LNCaP clone FGC (cell line): Measurements from ENCODE around the gene NSUN5.

Experiments
- DNase-seq: peaks from one replicate; pipeline ENCODE4 v3.0.0-alpha.2; 2011; ENCODE audit warnings: low read depth
- H3K4me3 ChIP-seq: 2 replicates; pipeline ENCODE4 v1.5.1; 2011; ENCODE audit warnings: mild to moderate bottlenecking, low read depth, low read length, control low read depth
- TF ChIP-seq, protein P1 (sequence below): IDR thresholded peaks from 2 replicates; pipeline ENCODE4 v1.5.1; 2012; ENCODE audit warnings: mild to moderate bottlenecking; ENCODE audit not compliant: control insufficient read depth, insufficient read depth; ENCODE audit errors: extremely low read depth

The NSUN5 gene

DNA sequence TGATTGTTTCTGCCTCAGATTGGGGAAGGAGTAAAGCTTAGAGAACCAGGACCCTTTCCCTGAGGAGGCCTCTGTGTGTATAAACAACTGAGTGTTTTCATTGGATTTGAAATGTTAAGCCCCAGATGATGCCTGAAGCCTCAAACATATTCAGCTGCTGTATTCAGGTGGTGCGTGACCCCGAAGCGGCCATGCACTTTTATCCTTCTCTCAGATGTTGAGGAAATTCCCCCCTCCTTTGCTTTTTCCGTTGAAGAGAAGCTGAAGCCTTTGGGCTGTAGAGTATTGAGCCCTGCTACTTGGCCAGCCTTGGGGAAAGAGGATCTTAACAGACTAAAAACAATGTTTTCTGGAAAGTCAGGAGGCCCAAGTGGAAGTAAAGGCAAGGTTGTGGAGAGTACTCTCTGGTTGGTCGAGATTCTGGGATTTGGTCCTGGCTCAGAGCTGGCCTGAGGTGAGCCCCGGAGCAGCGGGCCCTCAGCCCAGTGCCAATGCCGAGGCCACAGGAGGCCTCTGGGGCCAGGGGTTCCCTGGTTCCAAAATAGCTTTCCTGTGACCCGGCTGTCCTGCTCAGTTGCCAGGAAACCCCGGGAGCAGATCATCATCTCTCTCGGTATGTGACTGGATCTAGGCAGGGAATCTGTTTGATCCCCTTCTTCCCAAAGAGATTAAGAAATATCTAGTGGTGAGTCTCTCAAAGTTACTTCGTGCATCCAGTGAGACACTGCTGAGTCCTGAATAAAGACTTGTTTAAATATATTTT, 41.9 kb upstream of the NSUN5 start:
- DNase-seq: no peak
- no peak overlapping the region for H3K4me3 ChIP-seq
- TF ChIP-seq, protein P1, sequence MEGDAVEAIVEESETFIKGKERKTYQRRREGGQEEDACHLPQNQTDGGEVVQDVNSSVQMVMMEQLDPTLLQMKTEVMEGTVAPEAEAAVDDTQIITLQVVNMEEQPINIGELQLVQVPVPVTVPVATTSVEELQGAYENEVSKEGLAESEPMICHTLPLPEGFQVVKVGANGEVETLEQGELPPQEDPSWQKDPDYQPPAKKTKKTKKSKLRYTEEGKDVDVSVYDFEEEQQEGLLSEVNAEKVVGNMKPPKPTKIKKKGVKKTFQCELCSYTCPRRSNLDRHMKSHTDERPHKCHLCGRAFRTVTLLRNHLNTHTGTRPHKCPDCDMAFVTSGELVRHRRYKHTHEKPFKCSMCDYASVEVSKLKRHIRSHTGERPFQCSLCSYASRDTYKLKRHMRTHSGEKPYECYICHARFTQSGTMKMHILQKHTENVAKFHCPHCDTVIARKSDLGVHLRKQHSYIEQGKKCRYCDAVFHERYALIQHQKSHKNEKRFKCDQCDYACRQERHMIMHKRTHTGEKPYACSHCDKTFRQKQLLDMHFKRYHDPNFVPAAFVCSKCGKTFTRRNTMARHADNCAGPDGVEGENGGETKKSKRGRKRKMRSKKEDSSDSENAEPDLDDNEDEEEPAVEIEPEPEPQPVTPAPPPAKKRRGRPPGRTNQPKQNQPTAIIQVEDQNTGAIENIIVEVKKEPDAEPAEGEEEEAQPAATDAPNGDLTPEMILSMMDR: no peak

DNA sequence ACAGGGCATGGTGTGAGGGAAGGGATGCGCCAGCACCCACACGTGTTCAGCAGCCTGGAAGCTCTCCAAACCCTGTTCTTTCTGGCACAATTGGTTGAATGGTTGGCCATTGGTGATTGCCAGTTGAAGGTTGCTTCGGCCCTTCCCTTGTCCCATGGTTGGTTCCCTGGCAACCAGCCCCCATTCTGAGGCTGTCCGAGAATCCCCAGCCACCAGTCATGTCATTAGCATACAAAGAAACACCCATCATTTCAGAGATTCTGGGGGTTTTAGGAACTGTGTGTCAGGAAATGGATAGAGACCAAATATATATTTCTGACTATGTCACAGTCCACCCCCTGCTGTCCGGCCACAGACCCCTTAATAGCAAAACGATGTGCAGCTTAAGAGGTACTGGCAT, 41.1 kb upstream of the NSUN5 start:
- TF ChIP-seq, protein P1: no peak
- no peak for DNase-seq
- no peak overlapping the region for H3K4me3 ChIP-seq

DNA sequence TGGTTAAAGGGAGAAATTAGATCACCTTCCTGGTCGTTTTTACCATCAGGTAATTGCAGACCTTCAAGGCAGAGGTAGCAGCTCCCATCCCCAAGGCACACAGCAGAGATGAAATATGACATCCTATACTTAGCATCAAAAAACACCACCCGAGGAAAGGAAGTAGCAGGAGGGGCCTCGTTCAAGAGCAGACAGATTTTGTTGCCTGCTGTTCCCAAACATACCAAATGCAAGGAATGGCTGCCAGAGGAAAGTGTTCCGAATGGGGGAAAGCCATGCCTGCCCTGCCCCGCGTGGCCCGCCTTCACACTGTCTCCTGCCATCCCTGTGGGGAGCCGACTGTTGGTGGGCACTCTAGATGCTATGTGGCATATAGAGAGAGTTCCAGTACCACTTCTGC, 37.3 kb upstream of the NSUN5 start:
- DNase-seq: no peak
- TF ChIP-seq, protein P1: no peak
- H3K4me3 ChIP-seq: no peak overlapping the region

DNA sequence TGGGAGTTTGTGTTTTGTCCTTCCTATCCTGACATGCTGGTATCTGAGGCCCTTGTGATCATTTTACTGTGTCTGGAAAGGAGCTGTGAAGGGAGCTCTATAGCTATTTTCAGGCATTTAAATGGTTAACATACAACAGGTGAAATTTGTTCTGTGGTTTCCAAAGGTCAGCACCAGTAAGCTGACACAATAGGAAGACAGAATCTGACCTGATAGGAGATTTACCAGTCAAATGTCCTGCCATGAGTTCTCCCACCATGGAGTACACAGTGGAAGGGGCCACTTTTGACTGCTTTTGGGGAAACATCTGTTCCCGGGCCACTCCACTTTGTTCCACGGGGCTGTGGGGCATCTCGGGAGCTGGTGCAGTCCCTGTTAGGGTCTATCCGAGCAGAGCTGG, 36.9 kb upstream of the NSUN5 start:
- TF ChIP-seq, protein P1: no peak
- H3K4me3 ChIP-seq: no peak overlapping the region
- no peak for DNase-seq

DNA sequence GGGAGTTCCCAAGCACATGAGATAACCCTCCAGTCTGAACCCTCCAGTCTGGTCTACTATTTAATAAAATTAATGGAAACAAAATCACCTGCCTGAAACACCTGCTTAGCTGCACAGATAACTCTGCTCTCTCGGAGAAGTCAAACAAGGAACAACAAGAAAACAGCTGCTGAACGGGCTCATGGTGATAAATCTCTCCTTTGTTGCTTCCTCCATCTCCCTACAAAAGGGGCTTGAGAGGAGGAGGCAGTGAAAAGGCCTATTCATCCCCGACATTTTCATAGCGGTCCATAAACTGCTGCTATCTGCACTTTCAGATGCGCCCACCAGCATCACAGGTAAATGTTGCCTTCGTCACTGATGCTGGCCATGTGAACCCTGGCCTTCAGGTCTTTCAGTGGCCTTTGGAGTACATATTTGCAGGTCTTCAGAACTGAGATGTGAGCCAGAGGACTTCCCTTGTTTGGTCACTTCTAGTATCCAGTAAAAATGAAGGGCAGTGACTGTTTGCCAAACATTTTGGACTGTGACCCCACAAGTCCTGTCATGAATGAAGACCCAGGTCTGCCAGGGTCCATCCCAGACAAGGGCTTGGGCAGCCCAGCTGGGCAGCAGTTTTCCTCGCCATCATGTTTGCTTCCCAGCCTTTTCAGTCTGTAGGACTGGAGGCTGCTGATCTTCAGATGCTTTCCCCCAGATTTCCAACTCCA, 35.2 kb upstream of the NSUN5 start:
- no peak for DNase-seq
- TF ChIP-seq, protein P1: no peak
- H3K4me3 ChIP-seq: no peak overlapping the region

DNA sequence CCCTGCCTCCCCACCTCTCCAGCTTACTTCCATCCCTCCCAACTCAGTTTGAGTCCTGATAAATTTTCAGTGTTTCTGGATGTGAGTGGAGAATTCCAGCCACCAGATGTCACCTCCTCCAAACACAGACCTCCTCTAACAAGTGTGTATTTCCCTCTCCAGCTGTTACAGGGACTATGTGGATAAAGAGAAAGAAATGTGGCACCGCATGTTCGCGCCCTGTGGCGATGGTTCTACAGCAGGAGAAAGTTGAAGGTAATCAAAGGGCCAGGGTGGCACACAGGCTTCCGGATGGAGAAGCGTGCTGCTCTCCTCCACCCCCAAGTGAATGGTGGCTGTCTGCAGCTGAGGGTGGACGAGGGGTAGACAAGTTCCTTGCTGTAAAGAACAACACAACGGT, 34.0 kb upstream of the NSUN5 start:
- H3K4me3 ChIP-seq: no peak overlapping the region
- no peak for DNase-seq
- TF ChIP-seq, protein P1: peak; percentile 42
